HEK293 (cell line): ENCODE measurements around the gene IGFLR1.

Experiments used
- BCL11B ChIP-seq: fragments of 450-650 bp; formaldehyde crosslinking; IDR thresholded peaks from 2 replicates; pipeline ENCODE4 v1.5.1; 2016; ENCODE audit warnings: low read depth, missing biosample characterization, missing genetic modification characterization
- HOXC10 ChIP-seq: sonication (generic); formaldehyde crosslinking; IDR thresholded peaks from 2 replicates; pipeline ENCODE4 v1.8.1; 2023; ENCODE audit warnings: mild to moderate bottlenecking, missing genetic modification reagents
- KLF1 ChIP-seq: fragments of 450-650 bp; formaldehyde crosslinking; IDR thresholded peaks from 2 replicates; pipeline ENCODE4 v1.5.1; 2016; ENCODE audit warnings: missing biosample characterization, missing genetic modification characterization
- KLF16 ChIP-seq: fragments of 450-650 bp; formaldehyde crosslinking; IDR thresholded peaks from 2 replicates; pipeline ENCODE4 v1.5.1; 2017; ENCODE audit warnings: missing biosample characterization, missing genetic modification characterization
- SP3 ChIP-seq: fragments of 450-650 bp; formaldehyde crosslinking; IDR thresholded peaks from 2 replicates; pipeline ENCODE4 v1.5.1; 2016; ENCODE audit warnings: missing biosample characterization, missing genetic modification characterization
- TCF7L2 ChIP-seq: IDR thresholded peaks from 2 replicates; pipeline ENCODE4 v1.6.1; 2011; ENCODE audit warnings: low read depth, mild to moderate bottlenecking, inconsistent platforms, low read length, moderate library complexity, borderline replicate concordance
- ZBTB44 ChIP-seq: fragments of 450-650 bp; IDR thresholded peaks from 2 replicates; pipeline ENCODE4 v1.5.1; 2018; ENCODE audit warnings: missing biosample characterization, mild to moderate bottlenecking, missing genetic modification characterization
- ZFP37 ChIP-seq: fragments of 450-650 bp; formaldehyde crosslinking; IDR thresholded peaks from 2 replicates; pipeline ENCODE4 v1.5.1; 2016; ENCODE audit warnings: missing biosample characterization, missing genetic modification characterization
- ZFP69B ChIP-seq: fragments of 450-650 bp; formaldehyde crosslinking; IDR thresholded peaks from 2 replicates; pipeline ENCODE4 v1.5.1; 2016; ENCODE audit warnings: missing biosample characterization, missing genetic modification characterization
- ZNF155 ChIP-seq: fragments of 450-650 bp; formaldehyde crosslinking; IDR thresholded peaks from 2 replicates; pipeline ENCODE4 v1.5.1; 2016; ENCODE audit warnings: missing biosample characterization, missing genetic modification characterization
- ZNF2 ChIP-seq: fragments of 450-650 bp; formaldehyde crosslinking; IDR thresholded peaks from 2 replicates; pipeline ENCODE4 v1.5.1; 2016; ENCODE audit warnings: missing biosample characterization, missing genetic modification characterization
- ZNF202 ChIP-seq: fragments of 450-650 bp; formaldehyde crosslinking; IDR thresholded peaks from 2 replicates; pipeline ENCODE4 v1.5.1; 2016; ENCODE audit warnings: missing biosample characterization, missing genetic modification characterization, borderline replicate concordance
- ZNF266 ChIP-seq: fragments of 450-650 bp; formaldehyde crosslinking; IDR thresholded peaks from 2 replicates; pipeline ENCODE4 v1.5.1; 2016; ENCODE audit warnings: missing biosample characterization, missing genetic modification characterization, low read depth
- ZNF311 ChIP-seq: fragments of 450-650 bp; formaldehyde crosslinking; IDR thresholded peaks from 2 replicates; pipeline ENCODE4 v1.5.1; 2017; ENCODE audit warnings: missing biosample characterization, missing genetic modification characterization, borderline replicate concordance
- ZNF324 ChIP-seq: fragments of 450-650 bp; formaldehyde crosslinking; IDR thresholded peaks from 2 replicates; pipeline ENCODE4 v1.5.1; 2016; ENCODE audit warnings: missing biosample characterization, missing genetic modification characterization
- ZNF354C ChIP-seq: fragments of 450-650 bp; formaldehyde crosslinking; IDR thresholded peaks from 2 replicates; pipeline ENCODE4 v1.5.1; 2016; ENCODE audit warnings: missing biosample characterization, missing genetic modification characterization, low read depth, borderline replicate concordance
- ZNF366 ChIP-seq: fragments of 450-650 bp; formaldehyde crosslinking; conservative IDR thresholded peaks from 2 replicates; pipeline ENCODE4 v1.5.1; 2016; ENCODE audit warnings: missing biosample characterization, missing genetic modification characterization
- ZNF423 ChIP-seq: fragments of 450-650 bp; formaldehyde crosslinking; IDR thresholded peaks from 2 replicates; pipeline ENCODE4 v1.5.1; 2016; ENCODE audit warnings: missing biosample characterization, missing genetic modification characterization
- ZNF501 ChIP-seq: fragments of 450-650 bp; formaldehyde crosslinking; IDR thresholded peaks from 2 replicates; pipeline ENCODE4 v1.5.1; 2016; ENCODE audit warnings: missing biosample characterization, missing genetic modification characterization
- ZNF600 ChIP-seq: fragments of 450-650 bp; formaldehyde crosslinking; IDR thresholded peaks from 2 replicates; pipeline ENCODE4 v1.5.1; 2016; ENCODE audit warnings: missing biosample characterization, missing genetic modification characterization
- ZSCAN18 ChIP-seq: fragments of 450-650 bp; formaldehyde crosslinking; IDR thresholded peaks from 2 replicates; pipeline ENCODE4 v1.5.1; 2016; ENCODE audit warnings: missing biosample characterization, missing genetic modification characterization
- TF ChIP-seq, protein P1 (sequence below): fragments of 450-650 bp; formaldehyde crosslinking; conservative IDR thresholded peaks from 2 replicates; pipeline ENCODE4 v1.5.1; 2016; ENCODE audit warnings: low read depth, missing biosample characterization, missing genetic modification characterization
- TF ChIP-seq, protein P2 (sequence below): fragments of 450-650 bp; formaldehyde crosslinking; IDR thresholded peaks from 2 replicates; pipeline ENCODE4 v1.5.1; 2016; ENCODE audit warnings: missing biosample characterization, missing genetic modification characterization
- TF ChIP-seq, protein P3 (sequence below): fragments of 450-650 bp; formaldehyde crosslinking; IDR thresholded peaks from 2 replicates; pipeline ENCODE4 v1.5.1; 2016; ENCODE audit warnings: missing biosample characterization, missing genetic modification characterization
- TF ChIP-seq, protein P4 (sequence below): fragments of 450-650 bp; formaldehyde crosslinking; IDR thresholded peaks from 2 replicates; pipeline ENCODE4 v1.5.1; 2017; ENCODE audit warnings: missing biosample characterization, missing genetic modification characterization

Gene IGFLR1

GRCh38 chr19:35757749-35758608 lies 15.7 kb upstream of the IGFLR1 start, which contains the start of gene PROSER3 (continued):
- TF ChIP-seq ZNF311 (tag by site-specific recombination) (no peak), TCF7L2 (peak; percentile 80; the same call in 1 of the 2 replicates), KLF16 (tag by site-specific recombination) (peak; percentile 85), SP3 (tag by site-specific recombination) (peak; percentile 96), ZNF155 (tag by site-specific recombination) (no peak), BCL11B (tag by site-specific recombination) (no peak), ZNF2 (tag by site-specific recombination) (peak; percentile 78), ZNF501 (peak; percentile 54; the same call in 1 of the 2 replicates), ZNF266 (tag by site-specific recombination) (no peak), ZFP69B (tag by site-specific recombination) (peak; percentile 78), HOXC10 (no peak), ZFP37 (tag by site-specific recombination) (no peak), ZNF324 (tag by site-specific recombination) (peak; percentile 90), KLF1 (tag by site-specific recombination) (peak; percentile 93), ZNF423 (tag by site-specific recombination) (no peak), ZNF202 (tag by site-specific recombination) (no peak), ZNF354C (no peak), ZSCAN18 (tag by site-specific recombination) (no peak), ZBTB44 (tag by site-specific recombination) (peak; percentile 68; the same call in 1 of the 2 replicates), ZNF600 (tag by site-specific recombination) (peak; percentile 100), ZNF366 (tag by site-specific recombination) (no peak)
- TF ChIP-seq, protein P1, sequence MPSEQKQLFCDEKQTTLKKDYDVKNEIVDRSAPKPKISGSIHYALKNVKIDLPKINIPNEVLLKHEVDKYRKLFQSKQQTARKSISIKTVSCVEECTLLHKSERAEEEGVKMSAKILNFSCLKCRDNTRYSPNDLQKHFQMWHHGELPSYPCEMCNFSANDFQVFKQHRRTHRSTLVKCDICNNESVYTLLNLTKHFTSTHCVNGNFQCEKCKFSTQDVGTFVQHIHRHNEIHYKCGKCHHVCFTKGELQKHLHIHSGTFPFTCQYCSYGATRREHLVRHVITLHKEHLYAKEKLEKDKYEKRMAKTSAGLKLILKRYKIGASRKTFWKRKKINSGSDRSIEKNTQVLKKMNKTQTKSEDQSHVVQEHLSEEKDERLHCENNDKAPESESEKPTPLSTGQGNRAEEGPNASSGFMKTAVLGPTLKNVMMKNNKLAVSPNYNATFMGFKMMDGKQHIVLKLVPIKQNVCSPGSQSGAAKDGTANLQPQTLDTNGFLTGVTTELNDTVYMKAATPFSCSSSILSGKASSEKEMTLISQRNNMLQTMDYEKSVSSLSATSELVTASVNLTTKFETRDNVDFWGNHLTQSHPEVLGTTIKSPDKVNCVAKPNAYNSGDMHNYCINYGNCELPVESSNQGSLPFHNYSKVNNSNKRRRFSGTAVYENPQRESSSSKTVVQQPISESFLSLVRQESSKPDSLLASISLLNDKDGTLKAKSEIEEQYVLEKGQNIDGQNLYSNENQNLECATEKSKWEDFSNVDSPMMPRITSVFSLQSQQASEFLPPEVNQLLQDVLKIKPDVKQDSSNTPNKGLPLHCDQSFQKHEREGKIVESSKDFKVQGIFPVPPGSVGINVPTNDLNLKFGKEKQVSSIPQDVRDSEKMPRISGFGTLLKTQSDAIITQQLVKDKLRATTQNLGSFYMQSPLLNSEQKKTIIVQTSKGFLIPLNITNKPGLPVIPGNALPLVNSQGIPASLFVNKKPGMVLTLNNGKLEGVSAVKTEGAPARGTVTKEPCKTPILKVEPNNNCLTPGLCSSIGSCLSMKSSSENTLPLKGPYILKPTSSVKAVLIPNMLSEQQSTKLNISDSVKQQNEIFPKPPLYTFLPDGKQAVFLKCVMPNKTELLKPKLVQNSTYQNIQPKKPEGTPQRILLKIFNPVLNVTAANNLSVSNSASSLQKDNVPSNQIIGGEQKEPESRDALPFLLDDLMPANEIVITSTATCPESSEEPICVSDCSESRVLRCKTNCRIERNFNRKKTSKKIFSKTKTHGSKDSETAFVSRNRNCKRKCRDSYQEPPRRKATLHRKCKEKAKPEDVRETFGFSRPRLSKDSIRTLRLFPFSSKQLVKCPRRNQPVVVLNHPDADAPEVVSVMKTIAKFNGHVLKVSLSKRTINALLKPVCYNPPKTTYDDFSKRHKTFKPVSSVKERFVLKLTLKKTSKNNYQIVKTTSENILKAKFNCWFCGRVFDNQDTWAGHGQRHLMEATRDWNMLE (tag by site-specific recombination), result peak; percentile 31; the same call in 1 of the 2 replicates
- TF ChIP-seq, protein P2, sequence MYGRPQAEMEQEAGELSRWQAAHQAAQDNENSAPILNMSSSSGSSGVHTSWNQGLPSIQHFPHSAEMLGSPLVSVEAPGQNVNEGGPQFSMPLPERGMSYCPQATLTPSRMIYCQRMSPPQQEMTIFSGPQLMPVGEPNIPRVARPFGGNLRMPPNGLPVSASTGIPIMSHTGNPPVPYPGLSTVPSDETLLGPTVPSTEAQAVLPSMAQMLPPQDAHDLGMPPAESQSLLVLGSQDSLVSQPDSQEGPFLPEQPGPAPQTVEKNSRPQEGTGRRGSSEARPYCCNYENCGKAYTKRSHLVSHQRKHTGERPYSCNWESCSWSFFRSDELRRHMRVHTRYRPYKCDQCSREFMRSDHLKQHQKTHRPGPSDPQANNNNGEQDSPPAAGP (tag by site-specific recombination), result peak; percentile 75
- TF ChIP-seq, protein P3, sequence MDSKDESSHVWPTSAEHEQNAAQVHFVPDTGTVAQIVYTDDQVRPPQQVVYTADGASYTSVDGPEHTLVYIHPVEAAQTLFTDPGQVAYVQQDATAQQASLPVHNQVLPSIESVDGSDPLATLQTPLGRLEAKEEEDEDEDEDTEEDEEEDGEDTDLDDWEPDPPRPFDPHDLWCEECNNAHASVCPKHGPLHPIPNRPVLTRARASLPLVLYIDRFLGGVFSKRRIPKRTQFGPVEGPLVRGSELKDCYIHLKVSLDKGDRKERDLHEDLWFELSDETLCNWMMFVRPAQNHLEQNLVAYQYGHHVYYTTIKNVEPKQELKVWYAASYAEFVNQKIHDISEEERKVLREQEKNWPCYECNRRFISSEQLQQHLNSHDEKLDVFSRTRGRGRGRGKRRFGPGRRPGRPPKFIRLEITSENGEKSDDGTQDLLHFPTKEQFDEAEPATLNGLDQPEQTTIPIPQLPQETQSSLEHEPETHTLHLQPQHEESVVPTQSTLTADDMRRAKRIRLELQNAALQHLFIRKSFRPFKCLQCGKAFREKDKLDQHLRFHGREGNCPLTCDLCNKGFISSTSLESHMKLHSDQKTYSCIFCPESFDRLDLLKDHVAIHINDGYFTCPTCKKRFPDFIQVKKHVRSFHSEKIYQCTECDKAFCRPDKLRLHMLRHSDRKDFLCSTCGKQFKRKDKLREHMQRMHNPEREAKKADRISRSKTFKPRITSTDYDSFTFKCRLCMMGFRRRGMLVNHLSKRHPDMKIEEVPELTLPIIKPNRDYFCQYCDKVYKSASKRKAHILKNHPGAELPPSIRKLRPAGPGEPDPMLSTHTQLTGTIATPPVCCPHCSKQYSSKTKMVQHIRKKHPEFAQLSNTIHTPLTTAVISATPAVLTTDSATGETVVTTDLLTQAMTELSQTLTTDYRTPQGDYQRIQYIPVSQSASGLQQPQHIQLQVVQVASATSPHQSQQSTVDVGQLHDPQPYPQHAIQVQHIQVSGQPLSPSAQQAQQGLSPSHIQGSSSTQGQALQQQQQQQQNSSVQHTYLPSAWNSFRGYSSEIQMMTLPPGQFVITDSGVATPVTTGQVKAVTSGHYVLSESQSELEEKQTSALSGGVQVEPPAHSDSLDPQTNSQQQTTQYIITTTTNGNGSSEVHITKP, result peak; percentile 72
- TF ChIP-seq, protein P4, sequence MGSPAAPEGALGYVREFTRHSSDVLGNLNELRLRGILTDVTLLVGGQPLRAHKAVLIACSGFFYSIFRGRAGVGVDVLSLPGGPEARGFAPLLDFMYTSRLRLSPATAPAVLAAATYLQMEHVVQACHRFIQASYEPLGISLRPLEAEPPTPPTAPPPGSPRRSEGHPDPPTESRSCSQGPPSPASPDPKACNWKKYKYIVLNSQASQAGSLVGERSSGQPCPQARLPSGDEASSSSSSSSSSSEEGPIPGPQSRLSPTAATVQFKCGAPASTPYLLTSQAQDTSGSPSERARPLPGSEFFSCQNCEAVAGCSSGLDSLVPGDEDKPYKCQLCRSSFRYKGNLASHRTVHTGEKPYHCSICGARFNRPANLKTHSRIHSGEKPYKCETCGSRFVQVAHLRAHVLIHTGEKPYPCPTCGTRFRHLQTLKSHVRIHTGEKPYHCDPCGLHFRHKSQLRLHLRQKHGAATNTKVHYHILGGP (tag by site-specific recombination), result no peak
